Measurements from ENCODE around the gene RPP25.

GRCh38 chr15:74951006-74951405 lies 5.6 kb downstream of the RPP25 start:
- TF ChIP-seq, protein P1, sequence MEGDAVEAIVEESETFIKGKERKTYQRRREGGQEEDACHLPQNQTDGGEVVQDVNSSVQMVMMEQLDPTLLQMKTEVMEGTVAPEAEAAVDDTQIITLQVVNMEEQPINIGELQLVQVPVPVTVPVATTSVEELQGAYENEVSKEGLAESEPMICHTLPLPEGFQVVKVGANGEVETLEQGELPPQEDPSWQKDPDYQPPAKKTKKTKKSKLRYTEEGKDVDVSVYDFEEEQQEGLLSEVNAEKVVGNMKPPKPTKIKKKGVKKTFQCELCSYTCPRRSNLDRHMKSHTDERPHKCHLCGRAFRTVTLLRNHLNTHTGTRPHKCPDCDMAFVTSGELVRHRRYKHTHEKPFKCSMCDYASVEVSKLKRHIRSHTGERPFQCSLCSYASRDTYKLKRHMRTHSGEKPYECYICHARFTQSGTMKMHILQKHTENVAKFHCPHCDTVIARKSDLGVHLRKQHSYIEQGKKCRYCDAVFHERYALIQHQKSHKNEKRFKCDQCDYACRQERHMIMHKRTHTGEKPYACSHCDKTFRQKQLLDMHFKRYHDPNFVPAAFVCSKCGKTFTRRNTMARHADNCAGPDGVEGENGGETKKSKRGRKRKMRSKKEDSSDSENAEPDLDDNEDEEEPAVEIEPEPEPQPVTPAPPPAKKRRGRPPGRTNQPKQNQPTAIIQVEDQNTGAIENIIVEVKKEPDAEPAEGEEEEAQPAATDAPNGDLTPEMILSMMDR (IDR thresholded peaks at IDR 0.05) = no peak
- TF ChIP-seq POLR2A (IDR thresholded peaks at IDR 0.05; ENCODE audit: low read length) (no peak), REST (IDR thresholded peaks at IDR 0.05) (no peak), CEBPB (IDR thresholded peaks at IDR 0.05) (no peak), EP300 (IDR thresholded peaks at IDR 0.05) (no peak), MAFK (IDR thresholded peaks at IDR 0.05; ENCODE audit: partially characterized antibody) (no peak)
